Measurements from ENCODE around the gene ZNF322.

DNA sequence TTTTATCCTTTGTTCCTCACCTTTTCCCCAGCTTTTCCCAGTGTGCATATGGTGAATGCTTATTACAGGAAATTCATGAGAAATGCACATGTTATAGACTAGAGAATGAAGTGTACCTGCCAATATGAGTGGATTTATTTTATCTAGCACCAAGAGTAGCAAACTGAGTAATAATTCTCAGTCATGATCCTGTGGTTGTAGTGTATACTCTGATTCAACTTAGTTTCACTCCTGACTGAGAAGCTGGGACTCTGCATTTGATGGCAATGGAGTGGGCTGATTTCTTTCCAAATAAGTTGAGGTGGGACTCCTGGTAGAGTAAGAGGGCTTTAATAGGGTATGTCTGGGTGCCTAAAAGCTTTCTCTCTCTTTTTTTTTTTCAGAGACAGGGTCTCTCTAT, 58.8 kb downstream of the ZNF322 start:
- no peak for TF ChIP-seq ARNT (IDR thresholded peaks at IDR 0.05)
- TF ChIP-seq ELF4 (IDR thresholded peaks at IDR 0.05), result no peak
- TF ChIP-seq BHLHE40 (IDR thresholded peaks at IDR 0.05; ENCODE audit: borderline replicate concordance), result no peak
- no peak for TF ChIP-seq FOXA1 (IDR thresholded peaks at IDR 0.05)
- no peak for TF ChIP-seq SP1 (IDR thresholded peaks at IDR 0.05)
- TF ChIP-seq FOXK2 (IDR thresholded peaks at IDR 0.05), result no peak
- TF ChIP-seq NFRKB (IDR thresholded peaks at IDR 0.05), result no peak
- no peak for TF ChIP-seq FOXM1 (IDR thresholded peaks at IDR 0.05; ENCODE audit: borderline replicate concordance)
- TF ChIP-seq SUZ12 (IDR thresholded peaks at IDR 0.05), result no peak
- TF ChIP-seq HDGF (IDR thresholded peaks at IDR 0.05; ENCODE audit: borderline replicate concordance), result no peak
